DND-41 (cell line): ENCODE results near the gene DCLK1.

Experiments used
- ATAC-seq: fragments of 200-7000 bp; cut with Tn5 transposase; 3 replicates; pipeline ENCODE4 v1.9.1; 2021; ENCODE audit warnings: low read depth; ENCODE audit not compliant: insufficient read depth
- DNase-seq: peaks from one replicate; pipeline ENCODE4 v3.0.0-alpha.2; 2020
- H2AFZ ChIP-seq: 2 replicates; pipeline ENCODE4 v1.6.0; 2012; ENCODE audit warnings: low read depth, low read length
- H3K27ac ChIP-seq: 2 replicates; pipeline ENCODE4 v1.5.1; 2012; ENCODE audit warnings: low read length, inconsistent platforms
- H3K27me3 ChIP-seq: fragments of 200-600 bp; sonication (generic); 2 replicates; pipeline ENCODE4 v1.6.0; 2012; ENCODE audit warnings: low read length, mild to moderate bottlenecking, inconsistent platforms; ENCODE audit not compliant: insufficient read depth, poor library complexity
- H3K36me3 ChIP-seq: 2 replicates; pipeline ENCODE4 v1.5.1; 2012; ENCODE audit warnings: low read length, inconsistent platforms; ENCODE audit not compliant: insufficient read depth
- H3K4me1 ChIP-seq: 2 replicates; pipeline ENCODE4 v1.5.1; 2012; ENCODE audit warnings: mild to moderate bottlenecking, low read length; ENCODE audit not compliant: insufficient read depth
- H3K4me2 ChIP-seq: 2 replicates; pipeline ENCODE4 v1.6.0; 2012; ENCODE audit warnings: mild to moderate bottlenecking, moderate library complexity, low read length, inconsistent platforms; ENCODE audit not compliant: insufficient read depth
- H3K4me3 ChIP-seq, 2 experiments: fragments of 200-600 bp in 1 of 2; shearing (Covaris generic) in 1 of 2; 2 replicates each; pipeline ENCODE4 v1.5.1; 2012 to 2016; ENCODE audit warnings: inconsistent platforms in 2 of 2, low read length in 2 of 2, mild to moderate bottlenecking in 2 of 2, low read depth in 1 of 2, moderate library complexity in 1 of 2
- H3K79me2 ChIP-seq: 2 replicates; pipeline ENCODE4 v1.6.0; 2012; ENCODE audit warnings: low read length, inconsistent platforms; ENCODE audit not compliant: insufficient read depth
- H3K9ac ChIP-seq: 2 replicates; pipeline ENCODE4 v1.6.0; 2012; ENCODE audit warnings: low read depth, mild to moderate bottlenecking, inconsistent platforms, low read length, moderate library complexity
- H3K9me3 ChIP-seq: 2 replicates; pipeline ENCODE4 v1.5.1; 2012; ENCODE audit warnings: low read length, moderate library complexity, mild to moderate bottlenecking, inconsistent platforms; ENCODE audit not compliant: insufficient read depth, severe bottlenecking
- H4K20me1 ChIP-seq: 2 replicates; pipeline ENCODE4 v1.6.0; 2012; ENCODE audit warnings: low read length; ENCODE audit not compliant: insufficient read depth
- CTCF ChIP-seq: IDR thresholded peaks from 2 replicates; pipeline ENCODE4 v1.5.1; 2012; ENCODE audit warnings: borderline replicate concordance, low read length, moderate library complexity, mild to moderate bottlenecking; ENCODE audit not compliant: poor library complexity, severe bottlenecking; ENCODE audit errors: extremely low read depth
- EZH2 ChIP-seq: IDR thresholded peaks from 3 replicates; pipeline ENCODE4 v1.6.1; 2012; ENCODE audit warnings: borderline replicate concordance, low read depth, mild to moderate bottlenecking, moderate library complexity, low read length, inconsistent platforms; ENCODE audit not compliant: severe bottlenecking

DCLK1 gene

DNA sequence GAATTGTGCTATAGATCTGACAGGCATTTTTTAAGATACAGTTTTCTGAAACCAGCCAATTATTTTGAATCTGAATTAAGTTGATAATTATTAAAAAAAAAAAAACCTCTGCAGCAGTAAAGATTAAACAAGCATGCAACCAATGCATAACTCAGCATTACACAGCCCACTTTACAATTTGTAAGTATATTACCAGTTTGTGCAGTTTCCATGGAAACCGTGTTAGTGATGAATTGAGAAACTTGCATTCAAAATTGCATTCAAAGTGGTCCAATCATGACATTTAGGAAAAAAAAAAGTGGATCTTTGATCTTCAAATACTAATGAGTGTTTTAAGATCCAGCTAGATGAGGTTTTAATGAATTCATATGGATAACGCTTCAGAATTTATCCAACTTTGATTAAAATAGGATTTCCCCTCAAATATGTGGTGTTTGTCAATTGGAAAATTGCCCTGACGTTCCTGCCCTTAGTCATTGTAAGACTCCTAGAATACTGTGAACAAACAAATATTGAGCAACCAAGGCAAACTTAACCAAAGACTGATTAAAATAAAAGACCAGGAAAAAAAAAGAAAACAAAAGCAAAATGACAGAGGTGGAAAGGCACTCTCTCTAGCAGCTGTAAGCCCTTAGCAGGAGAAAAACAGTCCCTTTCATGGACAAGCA, 339.9 kb downstream of the DCLK1 start:
- H3K4me3 ChIP-seq, result no peak overlapping the region
- no peaks in the 10 kb centered on the region for H3K36me3 ChIP-seq
- no peaks in the 10 kb centered on the region for H4K20me1 ChIP-seq
- ATAC-seq (no peak), DNase-seq (no peak)
- H3K9ac ChIP-seq, result no peak overlapping the region
- no peaks in the 10 kb centered on the region for H3K79me2 ChIP-seq
- H3K9me3 ChIP-seq, result no peaks in the 10 kb centered on the region
- H3K27me3 ChIP-seq, result no peaks in the 10 kb centered on the region
- no peak for TF ChIP-seq EZH2
- no peak for TF ChIP-seq CTCF
- H2AFZ ChIP-seq, result no peak overlapping the region
- no peak overlapping the region for H3K27ac ChIP-seq
- H3K4me1 ChIP-seq, result no peaks in the 10 kb centered on the region
- H3K4me2 ChIP-seq, result no peak overlapping the region

- no peaks in the 10 kb centered on the region for H4K20me1 ChIP-seq
- no peak overlapping the region for H2AFZ ChIP-seq
- no peaks in the 10 kb centered on the region for H3K4me1 ChIP-seq
- no peak overlapping the region for H3K4me3 ChIP-seq
- no peaks in the 10 kb centered on the region for H3K79me2 ChIP-seq
- H3K27me3 ChIP-seq, result no peaks in the 10 kb centered on the region
- H3K27ac ChIP-seq, result no peak overlapping the region
- H3K9ac ChIP-seq, result no peak overlapping the region
- ATAC-seq (peak; percentile 72; the same call in 2 of the 3 replicates), DNase-seq (no peak)
- peak; percentile 66 for TF ChIP-seq CTCF
- TF ChIP-seq EZH2, result no peak
- H3K9me3 ChIP-seq, result no peaks in the 10 kb centered on the region
- no peak overlapping the region for H3K4me2 ChIP-seq
- H3K36me3 ChIP-seq, result no peaks in the 10 kb centered on the region
Measured at GRCh38 chr13:35789335-35790165, 341.6 kb downstream of the DCLK1 start.

DNA sequence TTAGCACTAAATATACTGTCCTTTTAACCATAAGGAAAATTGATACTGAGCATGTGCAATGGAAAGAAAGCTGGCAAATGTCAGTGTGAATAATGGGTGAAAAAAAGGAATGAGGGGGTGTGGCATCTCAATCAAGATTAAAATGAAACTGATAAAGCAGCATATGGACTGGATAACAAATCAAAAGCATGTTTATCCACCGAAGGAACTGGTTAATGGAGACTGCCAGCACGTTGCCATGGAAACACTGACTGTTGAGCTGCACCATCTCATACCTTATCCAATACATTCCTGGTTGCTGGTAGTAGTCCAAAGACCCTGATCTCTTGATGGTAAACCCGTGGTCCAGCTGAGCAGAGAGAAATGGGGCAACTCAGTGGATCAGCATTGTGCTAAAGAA, 343.2 kb downstream of the DCLK1 start:
- TF ChIP-seq CTCF, result no peak
- no peak for TF ChIP-seq EZH2
- H3K4me3 ChIP-seq, result no peak overlapping the region
- no peaks in the 10 kb centered on the region for H3K9me3 ChIP-seq
- H3K79me2 ChIP-seq, result no peaks in the 10 kb centered on the region
- H4K20me1 ChIP-seq, result no peaks in the 10 kb centered on the region
- H3K36me3 ChIP-seq, result no peaks in the 10 kb centered on the region
- H3K4me1 ChIP-seq, result no peaks in the 10 kb centered on the region
- H3K4me2 ChIP-seq, result no peak overlapping the region
- H3K9ac ChIP-seq, result no peak overlapping the region
- no peaks in the 10 kb centered on the region for H3K27me3 ChIP-seq
- no peak for ATAC-seq
- no peak overlapping the region for H2AFZ ChIP-seq
- no peak for DNase-seq
- H3K27ac ChIP-seq, result no peak overlapping the region
